HUDEP-2 (cell line): ENCODE measurements around the gene ETNPPL.

Source experiments
- DNase-seq, 76 experiments: peaks; one replicate each; lab custom pipeline; 2025; ENCODE audit not compliant: unreplicated experiment in 76 of 76; lab: John Stamatoyannopoulos, UW

ETNPPL gene

DNA sequence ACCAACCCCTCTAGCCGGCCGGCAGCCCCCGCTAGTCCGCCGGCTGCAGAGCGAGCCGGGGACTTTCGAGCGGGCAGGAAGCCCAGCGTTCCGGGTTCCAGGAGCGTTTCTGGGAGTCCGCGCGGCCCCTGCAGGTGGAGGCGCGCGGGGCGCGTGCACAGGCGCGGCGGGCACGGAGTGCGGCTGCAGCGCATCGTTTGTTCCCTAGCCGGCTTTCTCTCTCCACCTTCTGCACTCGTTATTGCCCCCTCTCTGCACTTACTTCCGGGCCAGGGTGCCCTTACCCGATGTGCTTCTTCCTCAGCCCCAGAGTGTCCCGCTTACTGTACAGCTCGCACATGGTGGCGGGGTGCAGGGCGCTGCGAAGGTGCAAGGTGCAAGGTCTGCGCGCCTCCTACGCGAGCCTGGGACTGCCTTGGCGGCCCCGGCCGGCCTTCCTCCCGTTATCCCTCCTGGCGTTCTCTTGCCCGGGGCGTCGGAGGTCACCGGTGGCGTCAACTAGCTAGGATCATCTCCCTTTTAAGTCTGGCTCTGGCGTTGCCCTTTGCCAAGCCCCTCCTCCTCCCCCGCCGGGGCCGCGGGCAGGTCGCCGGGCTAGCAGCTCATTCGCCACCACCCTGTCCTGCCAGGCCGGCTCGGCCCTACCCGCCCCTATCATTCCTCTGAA, at the start of gene ETNPPL:
ETNPPL (minus strand) TSS at position 495 of the 667 bp plus-strand sequence; CDS start at position 340, 155 bp downstream.
- peak in 6 of 76 experiments; percentile 2 to 13 (median 4) for DNase-seq

DNA sequence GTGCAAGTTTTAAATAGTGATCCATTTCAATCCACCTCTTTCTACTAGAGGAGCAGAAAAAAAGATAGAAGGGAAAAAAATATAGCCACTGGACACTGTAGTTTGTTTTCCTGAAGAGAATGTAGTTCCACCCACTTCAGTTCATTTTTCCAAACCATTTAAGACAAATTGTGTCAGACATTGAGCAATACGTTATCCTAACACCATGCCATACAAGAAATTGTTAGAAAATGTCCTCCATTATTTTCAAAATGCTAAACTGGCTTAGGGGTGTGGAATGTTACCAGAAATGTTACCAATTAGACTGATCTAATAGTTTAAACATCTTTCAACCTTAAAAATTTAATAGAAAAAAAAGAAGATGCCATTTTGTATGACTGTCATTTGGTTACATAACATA, 48.6 kb upstream of the ETNPPL start:
- DNase-seq: no peak

DNA sequence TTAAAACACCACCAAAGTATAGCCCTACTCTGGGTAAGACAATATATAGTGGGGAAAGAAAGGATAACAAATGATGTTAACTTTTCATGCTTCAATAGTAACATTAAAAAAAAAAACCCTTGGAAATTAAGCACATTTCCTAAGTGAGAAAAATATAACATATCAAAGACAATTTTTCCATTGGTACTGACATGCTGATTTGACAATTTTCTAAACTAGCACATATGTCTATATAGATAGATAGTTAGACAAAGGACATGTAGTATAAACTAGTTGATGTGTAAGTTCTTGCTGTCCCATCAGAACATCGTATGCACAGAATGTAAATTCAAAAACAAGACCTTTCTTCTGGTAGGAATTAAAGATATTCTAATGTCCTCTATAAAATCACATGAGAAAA, 47.2 kb upstream of the ETNPPL start:
- DNase-seq: no peak

DNA sequence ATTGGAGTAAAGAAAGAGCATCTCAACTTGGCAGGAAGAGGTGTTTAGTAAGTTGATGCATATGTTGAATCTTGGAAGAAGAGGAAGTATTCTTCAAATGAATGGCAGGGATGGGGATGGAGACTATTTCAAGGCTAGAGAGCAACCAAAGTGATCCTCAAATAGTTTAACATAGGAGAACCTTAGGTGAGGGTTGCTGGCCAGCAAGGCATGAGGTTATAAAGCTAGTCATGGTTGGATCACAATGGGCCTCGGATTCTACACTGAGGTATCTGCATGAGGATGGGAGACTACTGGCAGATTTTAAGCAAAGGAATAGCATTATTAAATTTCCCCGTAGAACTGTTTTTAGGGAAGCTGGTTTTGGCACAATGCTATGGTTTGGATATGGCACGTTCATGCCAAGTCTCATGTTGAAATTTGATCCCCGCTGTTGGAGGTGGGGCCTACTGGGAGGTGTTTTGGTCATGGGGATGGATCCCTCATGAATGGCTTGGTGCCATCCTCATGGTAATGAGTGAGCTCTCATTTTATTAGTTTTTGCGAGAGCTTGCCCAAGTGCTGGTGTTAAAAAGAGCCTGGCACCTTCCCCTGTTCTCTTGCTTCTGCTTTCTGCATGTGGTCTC, 41.9 kb upstream of the ETNPPL start:
- no peak for DNase-seq

DNA sequence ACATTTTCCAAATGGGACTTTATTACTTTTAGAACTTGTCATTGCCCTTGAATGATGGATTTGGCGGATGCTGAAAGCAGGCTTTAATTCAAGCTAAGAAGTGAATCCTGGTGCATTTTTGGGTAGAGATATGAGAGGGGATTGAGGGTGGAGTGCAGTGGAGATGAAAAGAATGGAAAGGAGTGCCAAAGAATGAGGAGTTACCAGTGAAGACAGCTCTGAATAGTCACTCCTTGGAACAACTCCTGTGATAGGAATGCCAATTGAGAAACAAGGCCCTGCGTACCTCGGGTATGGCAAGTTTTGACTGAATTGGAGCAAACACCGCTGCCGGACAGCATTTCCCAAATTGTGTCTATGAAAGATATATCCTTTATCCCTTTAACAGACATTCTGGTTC, 36.5 kb upstream of the ETNPPL start:
- no peak for DNase-seq

DNA sequence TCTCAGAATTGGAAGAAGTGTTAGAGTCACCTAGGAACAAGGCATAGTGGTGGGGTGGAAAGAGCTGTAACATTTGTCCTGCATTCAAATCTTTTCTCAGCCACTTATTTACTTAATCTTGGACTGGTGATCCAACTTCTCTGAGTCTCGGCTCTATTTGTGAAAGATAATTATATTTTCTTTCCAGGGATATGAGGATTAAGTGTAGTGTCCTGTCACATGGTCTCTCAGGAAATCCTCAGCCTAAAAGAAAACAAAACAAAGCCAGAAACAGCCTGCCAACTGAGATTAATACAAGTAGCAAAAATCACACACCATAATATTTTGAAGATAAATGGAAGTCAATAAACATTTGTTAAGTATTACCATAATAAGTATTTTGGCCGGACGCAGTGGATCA, 33.3 kb upstream of the ETNPPL start:
- no peak for DNase-seq

DNA sequence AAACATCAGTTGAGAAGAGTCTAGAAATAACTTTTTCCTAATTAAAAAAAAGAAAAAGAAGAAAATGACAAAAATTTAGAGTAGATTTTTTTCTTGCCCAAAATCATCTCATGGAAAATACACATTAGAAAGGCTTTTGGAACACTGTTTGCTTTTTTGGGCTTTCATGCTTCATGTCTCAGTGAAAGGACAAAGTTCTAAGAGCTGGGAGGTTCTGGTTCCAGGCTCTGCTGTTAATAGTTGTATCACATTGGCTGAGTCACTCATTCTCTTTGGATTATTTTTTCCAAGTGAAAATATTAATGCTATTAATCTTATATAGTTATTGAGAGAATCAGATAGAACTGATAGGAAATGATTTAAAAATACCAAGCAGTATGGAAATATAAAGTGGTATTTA, 32.9 kb upstream of the ETNPPL start:
- no peak for DNase-seq

DNA sequence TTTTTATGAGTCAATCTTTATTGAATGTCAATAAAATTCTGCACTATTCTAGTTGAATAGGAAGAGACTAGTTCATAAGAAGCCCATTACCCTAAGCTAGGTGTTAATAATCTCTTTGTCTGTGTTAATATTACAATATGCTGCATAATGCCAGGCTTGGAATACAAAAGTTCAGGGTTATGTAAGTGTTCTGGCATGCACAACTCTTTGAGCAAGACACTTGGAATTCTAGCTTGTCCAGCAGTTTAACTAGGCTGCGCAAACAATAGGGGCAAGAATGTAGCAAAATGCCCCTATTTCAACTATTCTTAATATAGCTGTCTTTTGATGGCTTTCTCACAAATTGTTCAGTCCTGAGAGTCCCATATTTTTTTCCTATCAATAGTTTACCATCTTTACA, 31.3 kb upstream of the ETNPPL start:
- no peak for DNase-seq

DNA sequence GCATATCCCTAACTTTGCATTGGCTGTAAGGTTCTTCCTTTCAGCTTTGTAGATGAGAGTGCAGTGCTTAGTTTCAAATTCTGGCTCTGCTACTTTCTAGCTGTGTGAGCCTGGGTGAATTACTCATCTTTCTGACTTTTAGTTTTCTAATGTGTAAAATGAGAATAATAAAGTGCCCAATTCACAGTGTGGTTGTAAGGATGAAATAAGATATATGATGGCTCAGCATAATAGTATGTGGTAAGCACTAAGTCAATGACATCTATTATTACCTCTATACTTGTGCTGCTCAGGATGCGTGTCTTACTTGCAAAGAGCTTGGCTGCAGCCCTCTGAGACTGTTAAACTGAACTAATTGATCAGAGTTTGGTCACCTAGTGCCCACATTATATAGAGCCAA, 30.6 kb upstream of the ETNPPL start:
- no peak for DNase-seq

DNA sequence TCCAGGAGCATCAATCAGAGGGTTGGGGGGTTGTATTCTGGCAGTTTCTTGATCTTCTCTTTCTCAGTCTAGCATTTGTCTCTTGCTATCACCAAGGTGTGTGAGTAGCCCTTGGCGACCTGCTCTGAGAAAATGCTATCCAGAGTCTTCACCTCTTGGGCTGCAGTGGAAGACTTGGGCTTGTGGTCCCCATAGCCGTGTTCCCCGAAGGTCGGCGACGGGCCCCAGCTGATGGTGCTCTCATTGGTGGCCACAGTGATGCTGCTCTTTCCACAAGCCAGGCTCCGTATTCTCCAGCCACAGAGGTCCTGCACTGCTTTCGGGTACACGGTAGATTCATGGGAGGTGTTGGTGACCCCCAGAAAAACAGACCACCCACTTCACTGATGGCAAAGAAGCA, 25.9 kb upstream of the ETNPPL start:
- DNase-seq: no peak

DNA sequence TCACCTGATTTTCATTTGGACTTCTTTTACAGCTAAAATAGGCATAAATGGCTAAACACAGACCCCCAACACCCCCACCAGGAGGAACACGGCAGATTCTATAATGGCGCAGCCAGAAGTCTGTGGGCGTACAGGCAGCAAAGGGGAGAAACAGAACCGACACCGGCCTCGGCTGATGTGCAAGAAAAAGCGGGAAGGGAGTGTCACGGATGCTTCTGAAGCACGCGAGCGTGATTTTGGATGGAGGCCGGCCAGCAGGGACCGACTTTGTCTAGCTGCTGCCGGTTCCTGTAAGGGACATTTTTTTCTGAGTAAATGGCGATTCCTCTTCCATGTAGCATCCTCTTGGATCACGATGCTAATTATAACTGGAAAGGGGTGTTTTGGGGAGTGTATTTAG, 24.9 kb upstream of the ETNPPL start:
- DNase-seq: no peak

DNA sequence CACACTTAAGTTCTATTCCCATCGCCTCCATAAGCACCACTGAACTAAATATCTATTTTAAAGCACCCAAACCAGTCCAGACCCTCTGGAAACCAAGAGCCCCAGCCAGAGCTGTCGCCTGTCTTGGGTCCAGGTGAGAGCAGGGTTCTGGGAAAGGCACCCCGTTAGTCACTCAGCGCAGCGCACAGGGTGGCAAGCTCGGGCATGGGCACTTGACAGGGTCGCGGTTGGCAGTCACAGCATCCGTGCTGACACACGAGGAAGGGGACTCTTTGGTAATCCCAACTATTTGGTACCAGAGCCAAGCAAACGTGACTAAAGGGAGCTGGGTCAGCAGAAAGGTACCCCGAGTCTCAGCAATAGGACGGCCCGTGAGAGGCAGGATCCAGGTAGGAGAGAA, 24.3 kb upstream of the ETNPPL start:
- DNase-seq: no peak

DNA sequence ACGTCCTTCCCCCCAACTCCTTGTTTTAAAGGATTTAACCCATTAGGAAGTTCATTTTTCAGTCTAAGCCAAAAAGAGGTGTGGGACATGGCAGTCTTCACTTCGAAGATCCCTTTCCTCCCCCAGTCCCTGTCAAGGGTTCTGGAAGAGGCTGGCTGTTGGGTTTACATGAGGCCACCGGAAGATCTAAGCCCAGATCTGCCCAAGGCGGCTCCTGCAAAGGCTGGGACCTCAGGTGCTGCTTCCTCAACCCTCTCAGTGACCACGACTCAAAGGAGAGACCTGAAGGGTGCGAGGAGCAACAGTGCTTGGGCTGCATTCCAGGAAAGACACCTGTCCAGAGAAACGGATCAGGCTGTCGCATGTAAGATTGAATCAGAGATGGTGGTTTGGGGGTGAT, 23.5 kb upstream of the ETNPPL start:
- DNase-seq: no peak

DNA sequence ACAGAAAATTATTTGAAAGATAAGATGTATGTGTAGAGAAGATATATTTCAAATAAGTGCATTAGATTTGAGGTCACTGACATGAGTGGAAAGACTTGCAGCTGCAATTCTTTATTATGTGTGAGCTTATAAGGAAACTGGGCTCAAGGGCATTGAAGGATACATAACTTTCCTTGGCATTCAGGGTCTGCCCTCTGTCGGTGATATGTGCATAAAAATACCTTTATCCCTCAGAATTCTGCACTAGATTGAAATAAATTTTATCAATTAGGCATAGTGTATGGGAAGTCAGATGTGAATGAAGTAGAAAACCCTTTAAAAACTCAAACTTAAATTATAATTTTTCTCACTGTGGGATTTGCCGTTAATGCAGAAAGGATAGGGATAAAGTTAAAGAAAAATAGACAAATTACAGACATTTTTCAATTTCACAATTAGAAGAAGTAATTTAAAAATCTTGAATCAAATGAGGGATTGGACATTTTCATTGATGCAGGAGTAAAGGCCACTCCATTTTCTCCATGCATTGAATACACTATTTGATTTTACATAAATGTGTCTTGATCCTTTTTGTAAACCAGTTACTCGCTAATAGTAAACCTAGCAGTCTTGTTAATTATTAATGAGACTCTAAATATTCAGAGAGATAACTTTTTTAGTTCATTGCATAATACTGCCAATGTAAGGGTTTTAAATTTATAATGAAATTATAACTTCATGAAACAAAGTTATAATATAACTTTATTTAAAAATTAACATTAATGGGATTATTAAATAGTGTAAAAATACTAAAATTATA, 21.0 kb upstream of the ETNPPL start:
- peak in 3 of 76 experiments; percentile 3 to 10 (median 8) for DNase-seq

DNA sequence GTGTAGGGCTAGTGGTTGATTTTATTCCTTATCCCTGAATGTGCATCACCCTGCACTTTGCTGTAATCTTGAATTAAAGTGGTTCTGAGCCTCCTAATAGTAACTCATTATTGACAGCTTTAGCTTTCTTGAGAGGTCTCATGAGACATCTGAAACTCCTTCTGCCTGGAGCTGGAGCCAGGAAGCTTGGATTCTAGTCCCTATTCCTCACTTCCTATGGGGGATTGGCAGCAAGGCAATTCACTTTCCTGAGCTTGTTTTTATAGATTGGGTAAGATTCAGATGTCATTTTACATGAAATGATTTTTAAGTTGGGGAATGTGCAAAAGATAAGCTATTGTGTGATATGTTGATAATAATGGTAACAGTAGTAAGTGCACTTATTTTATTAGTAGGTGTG, 17.1 kb upstream of the ETNPPL start:
- DNase-seq: no peak

DNA sequence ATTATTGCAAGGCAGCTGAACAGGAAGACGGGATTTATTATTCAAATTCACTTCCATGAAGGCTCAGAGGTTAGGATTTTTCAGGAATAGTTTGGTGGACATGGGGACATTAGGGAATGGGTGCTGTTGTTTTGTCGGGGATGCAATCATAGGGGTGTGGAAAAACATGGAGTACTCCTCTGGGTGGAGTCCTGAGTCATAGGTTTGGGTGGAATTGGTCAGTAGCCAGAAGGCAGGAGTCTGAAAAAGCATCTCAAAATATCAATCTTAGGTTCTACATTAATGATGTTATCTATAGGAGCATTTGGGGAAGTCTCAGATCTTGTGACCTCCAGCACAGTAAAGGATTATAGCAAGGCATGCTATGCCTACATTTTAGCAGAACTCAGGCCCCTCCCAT, 14.5 kb upstream of the ETNPPL start:
- DNase-seq: no peak

DNA sequence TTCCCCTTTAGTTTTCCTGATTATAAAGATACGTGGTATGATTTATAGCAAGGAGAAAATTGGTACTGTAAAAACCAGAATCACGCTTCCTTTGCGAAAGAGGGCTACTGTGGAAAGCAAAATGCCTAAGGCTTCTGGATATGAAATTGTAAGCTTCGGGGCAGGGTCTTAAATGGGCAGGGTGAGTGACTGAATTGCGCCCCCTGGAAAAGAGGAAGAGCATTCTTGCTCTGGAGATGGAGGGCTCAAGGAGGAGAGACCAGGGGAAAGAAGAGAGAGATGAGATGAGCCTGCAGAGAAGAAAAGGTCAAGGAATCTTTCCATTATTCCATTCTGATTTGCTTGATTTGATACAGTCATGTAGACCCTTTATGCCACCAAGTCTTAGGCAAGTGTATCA, 13.1 kb upstream of the ETNPPL start:
- DNase-seq: no peak

DNA sequence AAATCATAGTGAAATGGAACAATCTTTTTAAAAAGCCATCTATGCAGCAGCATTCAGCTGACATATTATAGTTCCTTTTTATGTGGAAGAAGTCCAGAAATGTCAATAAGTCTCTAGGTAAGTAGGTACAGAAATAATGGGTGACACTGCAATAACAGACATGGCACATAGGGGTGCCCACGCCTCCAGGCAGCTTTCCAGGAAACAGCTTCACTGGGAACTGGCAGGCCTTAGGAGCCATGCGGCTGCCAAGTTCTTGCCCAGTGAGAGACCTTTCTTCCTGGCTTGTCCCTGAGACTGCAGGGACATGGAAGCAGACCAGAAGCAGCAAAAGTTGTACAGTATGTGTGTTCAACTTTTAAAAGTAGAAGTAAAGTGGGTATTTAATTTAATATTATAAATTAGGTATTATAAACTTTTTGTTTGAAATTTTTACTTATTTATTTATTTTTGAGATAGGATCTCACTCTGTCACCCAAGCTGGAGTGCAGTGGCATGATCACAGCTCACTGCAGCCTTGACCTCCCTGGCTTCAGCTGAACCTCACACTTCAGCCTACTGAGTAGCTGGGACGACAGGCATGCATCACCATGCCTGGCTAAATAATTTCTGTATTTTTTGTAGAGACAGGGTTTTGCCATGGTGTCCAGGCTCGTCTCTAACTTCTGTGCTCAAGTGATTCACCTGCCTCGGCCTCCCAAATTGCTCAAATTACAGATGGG, 12.1 kb upstream of the ETNPPL start:
- peak in 5 of 76 experiments; percentile 0 to 8 (median 1) for DNase-seq

DNA sequence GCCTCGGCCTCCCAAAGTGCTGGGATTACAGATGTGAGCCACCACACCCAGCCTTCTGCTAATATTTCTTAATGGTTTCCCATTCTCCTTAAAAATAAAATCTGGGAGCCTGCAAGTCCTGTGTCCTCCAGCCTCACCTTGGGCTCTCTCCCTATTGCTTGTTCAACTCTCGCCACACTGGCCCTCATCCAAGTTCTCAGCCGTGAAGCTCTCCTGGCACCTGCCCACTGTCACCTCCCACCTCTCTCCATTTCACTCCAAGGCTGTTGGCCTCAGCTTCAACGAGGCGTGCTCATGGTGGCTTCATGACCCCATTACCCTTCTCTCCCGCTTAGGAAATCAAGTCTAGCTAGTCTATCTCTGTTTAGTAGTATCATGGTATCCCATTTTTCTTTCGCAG, 9.5 kb upstream of the ETNPPL start:
- no peak for DNase-seq

DNA sequence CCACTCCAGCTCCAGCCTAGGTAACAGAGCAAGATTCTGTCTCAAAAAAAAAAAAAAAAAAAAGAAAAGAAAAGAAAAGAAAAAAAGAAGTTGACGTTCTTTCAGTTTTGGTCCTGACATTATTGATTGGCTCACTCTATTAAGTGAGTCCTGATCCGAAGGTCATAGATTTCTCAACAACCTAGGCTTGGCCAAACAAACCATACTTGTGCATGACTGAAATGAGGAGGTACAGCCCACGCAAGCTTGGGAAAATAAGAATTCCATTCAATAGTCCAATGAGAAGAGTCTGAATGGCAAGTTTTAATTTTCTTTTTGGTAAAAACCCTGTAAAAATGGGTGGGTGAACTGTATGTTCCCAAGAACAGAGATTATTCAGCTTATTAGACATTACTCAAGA, 3.2 kb upstream of the ETNPPL start:
- no peak for DNase-seq

DNA sequence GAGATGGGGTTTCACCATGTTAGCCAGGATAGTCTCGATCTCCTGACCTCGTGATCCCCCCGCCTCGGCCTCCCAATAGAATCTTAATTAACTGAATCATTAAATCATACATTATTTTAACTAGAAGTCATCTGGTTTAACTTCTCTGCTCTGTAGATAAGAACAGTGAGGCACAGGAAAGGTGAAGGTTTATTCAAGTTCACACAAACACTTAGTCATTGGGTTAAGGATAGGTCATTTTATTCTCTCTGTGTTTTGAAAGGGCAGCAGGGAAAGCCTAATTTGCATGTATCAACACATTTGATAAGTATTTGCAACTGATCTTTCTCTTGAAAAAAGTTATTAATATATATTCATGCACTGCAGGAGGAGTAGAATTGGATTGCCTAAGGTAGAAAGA, 1.1 kb upstream of the ETNPPL start:
- DNase-seq: no peak
